ENCODE data around the gene MECR.
"Not testable (repeated sequence)": the region's sequence is repeated elsewhere in the genome, so short reads cannot be mapped to it uniquely, and the experiment has no call there.

- not testable (repeated sequence) for TF ChIP-seq CTCF (IDR thresholded peaks at IDR 0.05; ENCODE audit: low read depth, low read length); EZH2phosphoT487 (IDR thresholded peaks at IDR 0.05; ENCODE audit: low read depth)
Observed at GRCh38 chr1:29150346-29150745, 80.4 kb downstream of the MECR start.

Measured in OCI-LY3 (cell line).